Measurements from ENCODE around the gene SHH.

DNA sequence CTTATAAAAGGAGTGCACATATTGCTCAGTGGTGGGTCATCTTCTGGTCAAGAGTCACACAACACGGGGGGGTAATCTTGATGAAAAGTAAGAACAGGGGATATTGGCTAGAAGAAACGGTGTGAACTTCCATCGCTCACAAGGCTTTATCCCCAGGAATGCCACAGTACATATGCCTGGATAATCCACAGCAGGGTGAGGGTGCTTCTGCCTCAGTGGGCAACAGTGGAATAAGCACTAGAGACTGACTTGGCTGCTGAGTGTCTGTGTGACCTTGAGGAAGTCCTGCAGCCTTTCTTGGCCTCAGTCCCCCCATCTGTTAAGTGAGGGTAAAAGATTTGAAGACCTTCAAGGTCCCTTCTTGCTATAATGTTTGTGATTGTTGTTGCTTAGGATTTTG is 44.9 kb upstream of the SHH start:
- no peak for TF ChIP-seq EZH2 (IDR thresholded peaks at IDR 0.05; ENCODE audit: low read length, missing control alignments)
- TF ChIP-seq, protein P1, sequence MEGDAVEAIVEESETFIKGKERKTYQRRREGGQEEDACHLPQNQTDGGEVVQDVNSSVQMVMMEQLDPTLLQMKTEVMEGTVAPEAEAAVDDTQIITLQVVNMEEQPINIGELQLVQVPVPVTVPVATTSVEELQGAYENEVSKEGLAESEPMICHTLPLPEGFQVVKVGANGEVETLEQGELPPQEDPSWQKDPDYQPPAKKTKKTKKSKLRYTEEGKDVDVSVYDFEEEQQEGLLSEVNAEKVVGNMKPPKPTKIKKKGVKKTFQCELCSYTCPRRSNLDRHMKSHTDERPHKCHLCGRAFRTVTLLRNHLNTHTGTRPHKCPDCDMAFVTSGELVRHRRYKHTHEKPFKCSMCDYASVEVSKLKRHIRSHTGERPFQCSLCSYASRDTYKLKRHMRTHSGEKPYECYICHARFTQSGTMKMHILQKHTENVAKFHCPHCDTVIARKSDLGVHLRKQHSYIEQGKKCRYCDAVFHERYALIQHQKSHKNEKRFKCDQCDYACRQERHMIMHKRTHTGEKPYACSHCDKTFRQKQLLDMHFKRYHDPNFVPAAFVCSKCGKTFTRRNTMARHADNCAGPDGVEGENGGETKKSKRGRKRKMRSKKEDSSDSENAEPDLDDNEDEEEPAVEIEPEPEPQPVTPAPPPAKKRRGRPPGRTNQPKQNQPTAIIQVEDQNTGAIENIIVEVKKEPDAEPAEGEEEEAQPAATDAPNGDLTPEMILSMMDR (conservative IDR thresholded peaks at IDR 0.05 in 1 of 2, IDR thresholded peaks at IDR 0.05 in 1 of 2; ENCODE audit: low read depth in 1 of 2, low read length in 2 of 2) = no peak
